GM23338 (cell line): ENCODE results near the gene AAR2. TPM values are rescaled to one million over a fixed set of nuclear protein-coding genes. Genes with fewer than 3 reads are reported as not detected.

Experiments
- ATAC-seq: fragments of 200-7000 bp; cut with Tn5 transposase; 3 replicates; pipeline ENCODE4 v1.9.1; 2020
- DNase-seq: peaks from one replicate; pipeline ENCODE4 v3.0.0-alpha.2; 2015; ENCODE audit warnings: low spot score
- H2AFZ ChIP-seq: fragments of 200-600 bp; sonication (generic); 2 replicates; pipeline ENCODE4 v1.8.0; 2016; ENCODE audit warnings: antibody characterized with exemption, mild to moderate bottlenecking, moderate library complexity
- H3F3A ChIP-seq: fragments of 200-600 bp; sonication (generic); replicated peaks from 2 replicates; pipeline ENCODE4 v1.8.0; 2017; ENCODE audit warnings: antibody characterized with exemption, mixed run types, low read depth
- H3K27ac ChIP-seq: fragments of 200-600 bp; sonication (generic); 2 replicates; pipeline ENCODE4 v1.6.1; 2016; ENCODE audit warnings: low read depth
- H3K27me3 ChIP-seq: fragments of 200-600 bp; sonication (generic); 2 replicates; pipeline ENCODE4 v1.8.0; 2016; ENCODE audit warnings: mild to moderate bottlenecking, mixed run types, moderate library complexity; ENCODE audit not compliant: insufficient read depth
- H3K36me3 ChIP-seq: fragments of 200-600 bp; sonication (generic); 2 replicates; pipeline ENCODE4 v1.8.0; 2016; ENCODE audit warnings: mild to moderate bottlenecking; ENCODE audit not compliant: insufficient read depth
- H3K4me1 ChIP-seq: fragments of 200-600 bp; sonication (generic); 2 replicates; pipeline ENCODE4 v1.8.0; 2016; ENCODE audit warnings: mild to moderate bottlenecking, moderate library complexity; ENCODE audit not compliant: insufficient read depth
- H3K4me2 ChIP-seq: fragments of 200-600 bp; sonication (generic); 2 replicates; pipeline ENCODE4 v1.7.1; 2017; ENCODE audit warnings: mixed run types
- H3K4me3 ChIP-seq: fragments of 200-600 bp; sonication (generic); 2 replicates; pipeline ENCODE4 v1.6.1; 2016; ENCODE audit warnings: mixed run types
- H3K79me2 ChIP-seq: fragments of 200-600 bp; sonication (generic); replicated peaks from 2 replicates; pipeline ENCODE4 v1.8.0; 2017; ENCODE audit warnings: mild to moderate bottlenecking; ENCODE audit not compliant: insufficient read depth
- H3K9me2 ChIP-seq: fragments of 200-600 bp; sonication (generic); 2 replicates; pipeline ENCODE4 v1.8.0; 2017; ENCODE audit not compliant: insufficient read depth
- H4K20me1 ChIP-seq: fragments of 200-600 bp; sonication (generic); replicated peaks from 2 replicates; pipeline ENCODE4 v1.8.0; 2017; ENCODE audit warnings: mild to moderate bottlenecking; ENCODE audit not compliant: insufficient read depth
- H3K27ac Mint-ChIP-seq: 2 replicates; pipeline ENCODE4 v1.8.0; 2020; ENCODE audit warnings: inconsistent platforms, mild to moderate bottlenecking, moderate library complexity, mixed read lengths
- H3K27me3 Mint-ChIP-seq: 3 replicates; pipeline ENCODE4 v1.8.0; 2022; ENCODE audit warnings: low read depth, mild to moderate bottlenecking, moderate library complexity, mixed read lengths, inconsistent platforms; ENCODE audit not compliant: insufficient read depth, poor library complexity
- H3K36me3 Mint-ChIP-seq: 3 replicates; pipeline ENCODE4 v1.8.0; 2021; ENCODE audit warnings: low read depth, mild to moderate bottlenecking, inconsistent platforms, moderate library complexity, mixed read lengths
- H3K4me1 Mint-ChIP-seq: 3 replicates; pipeline ENCODE4 v1.8.0; 2020; ENCODE audit warnings: mild to moderate bottlenecking, inconsistent platforms, mixed read lengths
- H3K4me3 Mint-ChIP-seq: 3 replicates; pipeline ENCODE4 v1.8.0; 2021; ENCODE audit warnings: moderate library complexity, mild to moderate bottlenecking, inconsistent platforms, mixed read lengths
- H3K9me3 Mint-ChIP-seq: 3 replicates; pipeline ENCODE4 v1.8.0; 2020; ENCODE audit warnings: moderate library complexity, mild to moderate bottlenecking, inconsistent platforms, mixed read lengths
- CREB1 ChIP-seq: fragments of 250-450 bp; sonication (Bioruptor Pico); IDR thresholded peaks from 2 replicates; pipeline ENCODE4 v1.5.0; 2020; ENCODE audit warnings: low read depth, mild to moderate bottlenecking, moderate library complexity
- EZH2 ChIP-seq: fragments of 200-600 bp; sonication (generic); IDR thresholded peaks from one replicate; pipeline ENCODE4 v1.8.0; 2017; ENCODE audit warnings: antibody characterized with exemption, mild to moderate bottlenecking, low read depth; ENCODE audit not compliant: unreplicated experiment
- EZH2phosphoT487 ChIP-seq: fragments of 200-600 bp; sonication (generic); IDR thresholded peaks from one replicate; pipeline ENCODE4 v1.8.1; 2018; ENCODE audit warnings: antibody characterized with exemption; ENCODE audit not compliant: unreplicated experiment
- JUNB ChIP-seq: IDR thresholded peaks from one replicate; pipeline ENCODE4 v1.6.1; 2016; ENCODE audit warnings: antibody characterized with exemption; ENCODE audit not compliant: unreplicated experiment
- POLR2AphosphoS5 ChIP-seq: IDR thresholded peaks from 2 replicates; pipeline ENCODE4 v1.6.1; 2016; ENCODE audit warnings: antibody characterized with exemption, low read depth
- STAT1 ChIP-seq: IDR thresholded peaks from one replicate; pipeline ENCODE4 v1.6.1; 2016; ENCODE audit warnings: antibody characterized with exemption; ENCODE audit not compliant: unreplicated experiment
- ZNF114 ChIP-seq: fragments of 250-450 bp; sonication (Bioruptor Pico); IDR thresholded peaks from 2 replicates; pipeline ENCODE4 v1.5.0; 2020; ENCODE audit warnings: mild to moderate bottlenecking, moderate library complexity
- ZNF331 ChIP-seq: fragments of 250-450 bp; sonication (Bioruptor Pico); IDR thresholded peaks from 2 replicates; pipeline ENCODE4 v1.5.0; 2020; ENCODE audit warnings: low read depth, mild to moderate bottlenecking, moderate library complexity
- ZNF462 ChIP-seq: fragments of 250-450 bp; sonication (Bioruptor Pico); IDR thresholded peaks from 2 replicates; pipeline ENCODE4 v1.5.0; 2020; ENCODE audit warnings: mild to moderate bottlenecking, moderate library complexity
- polyA plus RNA-seq: library from polyadenylated mRNA; unstranded; fragments of >200 nt; fragmentation: Nextera tagmentation; extraction: Ambion mirVana; gene quantifications from 2 replicates; pipeline ENCODE4 v1.2.1, GENCODE V29; 2016
- total RNA-seq: library from RNA; depleted of rRNA; stranded (reverse); fragments of >200 nt; shearing (Covaris generic); gene quantifications from 2 replicates; pipeline ENCODE4 v1.2.3, GENCODE V29; 2014

The AAR2 gene
- total and polyA plus RNA-seq, 2 experiments from 2014 or later, result 15.8 to 32.6 TPM

- no peak for TF ChIP-seq ZNF462 (CRISPR knock-in tag)
Observed at GRCh38 chr20:36274181-36274841, 38.0 kb downstream of the AAR2 start (continued).

DNA sequence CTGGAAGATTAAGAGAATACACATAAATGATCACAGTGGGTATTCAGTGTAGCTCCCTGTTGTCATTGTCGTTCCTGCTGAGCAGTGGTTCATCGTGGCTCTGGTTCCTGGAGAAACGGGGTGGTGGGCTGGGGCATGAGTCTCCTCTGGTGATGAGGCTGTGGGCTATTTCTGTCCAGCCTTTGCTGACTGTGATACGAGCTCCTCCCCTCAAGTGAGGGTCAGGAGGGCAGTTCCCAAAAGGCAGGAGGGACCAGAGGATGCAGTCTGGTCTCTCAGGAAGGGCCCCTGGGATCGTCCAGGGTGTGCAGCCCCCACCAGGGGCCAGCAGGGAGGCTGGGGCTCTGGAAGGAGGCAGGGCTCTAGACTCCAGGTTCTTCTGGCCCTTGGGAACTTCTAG, 38.7 kb downstream of the AAR2 start:
- H3K36me3 ChIP-seq, result no peaks in the 10 kb centered on the region
- no peak for ATAC-seq
- H3K27ac ChIP-seq, result no peak overlapping the region
- H3K27me3 ChIP-seq, result no peaks in the 10 kb centered on the region
- Mint-ChIP-seq H3K27me3 (peaks cover 8% of the 10 kb centered on the region), H3K9me3 (no peaks in the 10 kb centered on the region), H3K4me3 (no peak overlapping the region), H3K27ac (no peak overlapping the region), H3K36me3 (no peaks in the 10 kb centered on the region), H3K4me1 (peaks cover 36% of the 10 kb centered on the region)
- H3K4me3 ChIP-seq, result no peak overlapping the region
- no peaks in the 10 kb centered on the region for H3K79me2 ChIP-seq
- no peaks in the 10 kb centered on the region for H3K9me2 ChIP-seq
- no peaks in the 10 kb centered on the region for H4K20me1 ChIP-seq
- DNase-seq, result no peak
- H3F3A ChIP-seq, result no peaks in the 10 kb centered on the region
- no peaks in the 10 kb centered on the region; the same call in 1 of the 2 replicates for H3K4me1 ChIP-seq
- H3K4me2 ChIP-seq, result no peak overlapping the region
- H2AFZ ChIP-seq, result no peak overlapping the region
- no peak for TF ChIP-seq ZNF114 (CRISPR knock-in tag)
- no peak for TF ChIP-seq ZNF462 (CRISPR knock-in tag)
- TF ChIP-seq STAT1, result no peak
- no peak for TF ChIP-seq CREB1
- no peak for TF ChIP-seq JUNB
- no peak for TF ChIP-seq ZNF331 (CRISPR knock-in tag)
- no peak for TF ChIP-seq EZH2
- no peak for TF ChIP-seq EZH2phosphoT487
- no peak for TF ChIP-seq POLR2AphosphoS5
